ENCODE measurements around the gene NTM.

The NTM gene

GRCh38 chr11:132072858-132073211 lies 702.4 kb downstream of the NTM start:
- FAIRE-seq (no peak), DNase-seq (ENCODE audit: insufficient read length, low spot score) (no peak)
- TF ChIP-seq CTCF (IDR thresholded peaks at IDR 0.05; ENCODE audit: insufficient read depth, missing control alignments) = no peak

GRCh38 chr11:132073787-132074186 lies 703.4 kb downstream of the NTM start:
- no peak for TF ChIP-seq CTCF (IDR thresholded peaks at IDR 0.05; ENCODE audit: insufficient read depth, missing control alignments)
- DNase-seq (ENCODE audit: insufficient read length, low spot score) (no peak), FAIRE-seq (no peak)

DNA sequence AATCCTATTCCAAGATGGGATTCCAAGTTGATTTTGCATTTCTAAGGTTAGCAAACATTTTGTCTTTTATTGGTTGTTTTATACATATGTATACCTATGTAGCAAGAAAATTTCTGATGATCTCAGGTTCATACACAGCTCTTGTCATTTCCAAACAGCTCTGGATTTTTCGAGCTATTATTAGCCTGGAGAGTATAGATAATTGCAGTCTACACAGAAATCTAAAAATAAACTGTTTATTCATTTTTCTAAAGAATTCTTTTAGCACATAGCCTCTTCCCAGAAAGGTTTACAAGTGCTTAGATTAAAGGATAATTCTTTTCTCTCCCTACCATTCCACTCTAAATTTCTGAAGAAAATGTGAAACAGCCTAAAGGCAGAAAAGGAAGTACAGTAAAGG lies 705.0 kb downstream of the NTM start:
- TF ChIP-seq CTCF (IDR thresholded peaks at IDR 0.05; ENCODE audit: insufficient read depth, missing control alignments) = no peak
- FAIRE-seq = no peak
- no peak for DNase-seq (ENCODE audit: insufficient read length, low spot score)

DNA sequence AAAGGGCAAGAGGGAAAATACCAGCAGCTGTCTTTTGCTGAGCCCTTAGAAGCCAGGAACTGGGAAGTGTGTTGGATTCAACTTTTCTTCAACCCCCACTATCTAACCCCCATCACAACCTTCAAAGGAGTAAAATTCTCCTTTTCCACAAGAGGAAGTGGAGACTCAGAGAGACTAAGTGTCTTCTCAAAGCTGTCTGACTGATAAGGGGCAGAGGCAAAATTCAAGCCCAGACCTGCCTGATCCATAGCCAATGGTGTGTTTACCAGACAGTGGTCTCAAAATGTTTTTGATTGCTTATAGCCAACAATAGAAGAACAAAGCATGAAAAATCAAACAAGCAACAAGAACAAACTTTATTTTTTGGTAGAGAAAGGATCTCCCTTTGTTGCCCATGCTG lies 707.0 kb downstream of the NTM start:
- no peak for TF ChIP-seq CTCF (IDR thresholded peaks at IDR 0.05; ENCODE audit: insufficient read depth, missing control alignments)
- FAIRE-seq (no peak), DNase-seq (ENCODE audit: insufficient read length, low spot score) (no peak)

- no peak for TF ChIP-seq CTCF (IDR thresholded peaks at IDR 0.05; ENCODE audit: insufficient read depth, missing control alignments)
- DNase-seq (ENCODE audit: insufficient read length, low spot score) = no peak
- FAIRE-seq = no peak
Observed at GRCh38 chr11:132078264-132079076, 708.1 kb downstream of the NTM start.

DNA sequence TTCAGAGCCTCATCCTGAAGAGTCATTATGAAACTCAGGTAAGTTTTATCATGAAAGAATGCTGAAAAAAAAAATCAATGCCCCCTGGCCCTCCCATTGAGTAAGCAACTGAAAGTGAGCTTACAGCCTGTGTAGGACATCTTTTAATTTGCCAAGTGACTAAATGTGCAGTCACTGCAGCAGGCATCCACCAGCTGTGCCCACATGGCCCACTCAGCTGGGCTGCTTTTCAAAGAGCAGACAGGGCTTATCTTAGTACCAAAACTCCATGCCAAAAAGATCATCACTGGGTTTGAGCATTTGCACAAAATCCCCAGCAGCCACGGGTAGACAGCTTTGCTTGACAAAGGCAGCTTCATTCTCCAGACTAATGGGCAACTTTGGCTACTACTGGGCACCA lies 709.7 kb downstream of the NTM start:
- TF ChIP-seq CTCF (IDR thresholded peaks at IDR 0.05; ENCODE audit: insufficient read depth, missing control alignments) = no peak
- DNase-seq (ENCODE audit: insufficient read length, low spot score) (no peak), FAIRE-seq (no peak)

DNA sequence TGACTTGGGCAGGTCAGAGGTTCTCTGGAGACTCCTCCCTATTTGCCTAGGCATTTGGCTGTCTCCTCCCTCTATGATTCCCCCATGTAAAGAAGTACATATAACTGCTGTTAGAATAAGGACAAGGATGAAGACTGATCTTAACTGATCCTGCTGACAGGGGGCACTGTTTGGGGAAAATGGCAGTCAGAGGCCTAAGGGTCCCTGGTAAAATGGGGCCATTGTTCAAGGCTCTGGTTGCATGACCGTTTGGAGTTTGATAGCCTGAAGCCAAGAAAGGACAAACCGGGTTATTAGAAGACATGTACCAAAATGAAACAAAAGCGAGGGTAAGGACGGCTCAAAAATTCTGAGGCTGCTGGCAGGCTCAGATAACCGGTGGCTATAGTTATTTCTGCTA lies 712.2 kb downstream of the NTM start:
- DNase-seq (ENCODE audit: insufficient read length, low spot score) (no peak), FAIRE-seq (no peak)
- no peak for TF ChIP-seq CTCF (IDR thresholded peaks at IDR 0.05; ENCODE audit: insufficient read depth, missing control alignments)
